T-cell (primary cell): ENCODE data around the gene POLR2E. TPM values are rescaled to one million over a fixed set of nuclear protein-coding genes. Genes with fewer than 3 reads are reported as not detected.
A peak's percentile ranks its signal among the peaks of the same experiment; 100 is the strongest.

Source experiments
- ATAC-seq, 4 experiments: fragments of 200-7000 bp in 3 of 4; fragments of 150-1000 bp in 1 of 4; cut with Tn5 transposase; replicated peaks in 1 of 4; 1 replicate in 3 of 4; 2 replicates in 1 of 4; pipeline ENCODE4 v1.10.0; 2021; ENCODE audit warnings: moderate library complexity in 3 of 4, mild to moderate bottlenecking in 2 of 4, moderate number of reproducible peaks in 1 of 4
- CTCF ChIA-PET, 2 donors: fragments of 300-600 bp; sonication (Branson Sonifier 250); formaldehyde crosslinking; loops; one replicate each; lab custom pipeline; 2022; ENCODE audit warnings: antibody characterized with exemption in 2 of 2; lab: Charles Lee
- POLR2A ChIA-PET, 2 donors: fragments of 300-600 bp; sonication (Branson Sonifier 250); formaldehyde crosslinking; loops; one replicate each; lab custom pipeline; 2022; ENCODE audit warnings: antibody characterized with exemption in 2 of 2; lab: Charles Lee
- DNase-seq, 35 experiments: peaks; one replicate each; pipeline versions ENCODE4 v3.0.0 to v3.0.0-alpha.2; 2013 to 2023
- H3K27ac ChIP-seq: one replicate; pipeline ENCODE4 v1.5.1; 2013; ENCODE audit warnings: low read length
- H3K27me3 ChIP-seq, 2 experiments: replicated peaks in 1 of 2; 1 replicate in 1 of 2; 2 replicates in 1 of 2; pipeline versions ENCODE4 v1.6.1 to v1.7.0; 2013; ENCODE audit warnings: low read length in 1 of 2, mixed read lengths in 1 of 2; ENCODE audit not compliant: control insufficient read depth in 2 of 2, insufficient read depth in 2 of 2; ENCODE audit errors: extremely low read depth in 1 of 2
- H3K36me3 ChIP-seq, 2 donors: 1 replicate in 1 of 2; 2 replicates in 1 of 2; pipeline versions ENCODE4 v1.6.1 to v1.7.0; 2013; ENCODE audit warnings: low read length in 1 of 2; ENCODE audit not compliant: control insufficient read depth in 2 of 2, insufficient read depth in 1 of 2; ENCODE audit errors: extremely low read depth in 1 of 2
- H3K4me1 ChIP-seq, 2 experiments: 1 replicate in 1 of 2; 2 replicates in 1 of 2; pipeline versions ENCODE4 v1.6.1 to v1.7.0; 2013; ENCODE audit warnings: low read length in 2 of 2, mixed read lengths in 1 of 2; ENCODE audit not compliant: insufficient read depth in 2 of 2, control insufficient read depth in 1 of 2; ENCODE audit errors: extremely low read depth in 1 of 2
- H3K4me3 ChIP-seq, 2 donors: 1 replicate in 1 of 2; 2 replicates in 1 of 2; pipeline versions ENCODE4 v1.5.1 to v1.7.0; 2013; ENCODE audit warnings: mild to moderate bottlenecking in 2 of 2, low read length in 1 of 2, moderate library complexity in 1 of 2; ENCODE audit not compliant: control insufficient read depth in 1 of 2; ENCODE audit errors: extremely low read depth in 1 of 2
- H3K9me3 ChIP-seq: 2 replicates; pipeline ENCODE4 v1.7.0; 2013
- H3K27ac Mint-ChIP-seq, 2 donors: one replicate each; pipeline ENCODE4 v1.8.0; 2020 to 2021; ENCODE audit warnings: mild to moderate bottlenecking in 2 of 2, mixed read lengths in 2 of 2
- H3K27me3 Mint-ChIP-seq, 2 donors: one replicate each; pipeline ENCODE4 v1.8.0; 2021 to 2022; ENCODE audit warnings: mixed read lengths in 2 of 2
- H3K36me3 Mint-ChIP-seq: one replicate; pipeline ENCODE4 v1.8.0; 2021; ENCODE audit warnings: mixed read lengths
- H3K4me1 Mint-ChIP-seq, 3 donors: one replicate each; pipeline ENCODE4 v1.8.0; 2020 to 2022; ENCODE audit warnings: mixed read lengths in 3 of 3, mild to moderate bottlenecking in 1 of 3
- H3K4me3 Mint-ChIP-seq, 3 donors: one replicate each; pipeline ENCODE4 v1.8.0; 2020 to 2022; ENCODE audit warnings: mild to moderate bottlenecking in 3 of 3, mixed read lengths in 3 of 3, moderate library complexity in 3 of 3
- H3K9me3 Mint-ChIP-seq, 3 donors: one replicate each; pipeline ENCODE4 v1.8.0; 2020 to 2022; ENCODE audit warnings: mixed read lengths in 3 of 3
- WGBS: methylation state at CpG from one replicate; pipeline ENCODE4 v1.1.5; 2013; ENCODE audit warnings: missing lambda C conversion rate; ENCODE audit not compliant: insufficient coverage; 5-methylcytosine and 5-hydroxymethylcytosine counted together
- total RNA-seq, 35 experiments: library from RNA in 6 of 35; stranded (reverse) in 6 of 35; fragments of 120-200 nt in 1 of 35; gene quantifications; one replicate each; pipeline versions ENCODE4 v1.2.1 to v1.2.4 and lab custom pipeline; 2013 to 2026

POLR2E gene
- total RNA-seq, 5 donors from 2014 or later (not counting 1 experiment from before 2014, with no cell fraction given): 75.7 to 119 (median 101) TPM

DNA sequence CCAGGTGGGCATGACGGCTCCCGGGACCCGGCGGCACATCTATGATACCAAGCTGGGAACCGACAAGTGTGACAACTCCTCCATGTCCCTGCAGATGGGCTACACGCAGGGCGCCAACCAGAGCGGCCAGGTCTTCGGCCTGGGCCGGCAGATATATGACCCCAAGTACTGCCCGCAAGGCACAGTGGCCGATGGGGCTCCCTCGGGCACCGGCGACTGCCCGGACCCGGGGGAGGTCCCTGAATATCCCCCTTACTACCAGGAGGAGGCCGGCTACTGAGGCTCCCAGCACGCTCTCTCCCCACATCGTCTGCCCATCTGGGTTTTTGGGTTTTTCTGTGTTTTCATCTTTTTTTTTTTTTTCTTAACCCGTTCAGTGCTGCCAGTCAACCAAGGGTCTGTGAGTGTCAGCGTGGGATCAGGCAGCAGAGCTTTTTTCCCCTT lies 57.5 kb downstream of the POLR2E start:
- ChIA-PET CTCF (no interaction called here), POLR2A (interaction anchor here in 1 of 2 donors (1.0 kb wide), 1 partner anchor 37 kb away, joined by 3 read pairs; no protein-coding TSS in a partner anchor)
- no peaks in the 10 kb centered on the region for H3K9me3 ChIP-seq
- peaks cover 60 to 68% (median 61%) of the 10 kb centered on the region in 3 donors for H3K4me1 Mint-ChIP-seq
- ATAC-seq (no peak), DNase-seq (peak in 1 of 35 experiments; percentile 34)
- H3K4me3 Mint-ChIP-seq: peak overlapping the region; percentile 45 to 94 (median 62)
- peak overlapping the region in 1 of 2 donors; percentile 1 for H3K4me3 ChIP-seq
- peaks cover 28 to 82% of the 10 kb centered on the region in 2 experiments for H3K4me1 ChIP-seq
- H3K36me3 Mint-ChIP-seq: peaks cover 14% of the 10 kb centered on the region
- peaks cover 5 to 46% of the 10 kb centered on the region in 2 donors for H3K36me3 ChIP-seq
- H3K27me3 ChIP-seq: no peaks in the 10 kb centered on the region
- no peaks in the 10 kb centered on the region for H3K27me3 Mint-ChIP-seq
- no peaks in the 10 kb centered on the region for H3K9me3 Mint-ChIP-seq
- peak overlapping the region; percentile 60 for H3K27ac ChIP-seq
- peak overlapping the region; percentile 94 to 95 for H3K27ac Mint-ChIP-seq
- WGBS: 51% methylated on average over 11 of the region's 22 CpGs

Other genes with a start within 250 kb of the POLR2E start
- gene ELANE, start 243.1 kb downstream of the POLR2E start, total RNA-seq: under 1 TPM in 1 of 5 donors, not detected in 4; 0.83 TPM
- 10 to 100 TPM in 1 of 5 donors, 1 to 10 TPM in 4; 2.8 to 10.3 (median 5.6) TPM for gene CFD, start 235.7 kb downstream of the POLR2E start, total RNA-seq
- gene MED16, start 202.2 kb downstream of the POLR2E start, total RNA-seq: 100 to 1,000 TPM in 1 of 5 donors, 10 to 100 TPM in 4; 55.0 to 105 (median 92.4) TPM
- gene RNU6-9, start 201.9 kb downstream of the POLR2E start, total RNA-seq: not detected
- gene R3HDM4, start 182.2 kb downstream of the POLR2E start, total RNA-seq: 100 to 1,000 TPM; 190 to 252 (median 220) TPM
- 1 to 10 TPM; 1.5 to 4.9 (median 2.8) TPM for gene KISS1R, start 178.0 kb downstream of the POLR2E start, total RNA-seq
- 10 to 100 TPM in 4 of 5 donors, 1 to 10 TPM in 1; 9.8 to 13.2 (median 12.0) TPM for gene ARID3A, start 169.3 kb downstream of the POLR2E start, total RNA-seq
- gene WDR18, start 111.0 kb downstream of the POLR2E start, total RNA-seq: 10 to 100 TPM; 24.6 to 65.9 (median 53.5) TPM
- under 1 TPM in 3 of 5 donors, not detected in 2; 0.07 to 0.44 (median 0.09) TPM for gene GRIN3B, start 95.0 kb downstream of the POLR2E start, total RNA-seq
- 100 to 1,000 TPM; 319 to 423 (median 372) TPM for gene TMEM259, start 74.3 kb downstream of the POLR2E start, total RNA-seq
- not detected for gene RNU6-2, start 73.9 kb downstream of the POLR2E start, total RNA-seq
- 100 to 1,000 TPM; 239 to 385 (median 314) TPM for gene CNN2, start 68.8 kb downstream of the POLR2E start, total RNA-seq
- 100 to 1,000 TPM; 166 to 217 (median 178) TPM for gene ABCA7, start 55.3 kb downstream of the POLR2E start, total RNA-seq
- gene ARHGAP45, start 28.2 kb downstream of the POLR2E start, total RNA-seq: 1,000 to 10,000 TPM in 3 of 5 donors, 100 to 1,000 TPM in 2; 729 to 1,130 (median 1,073) TPM
- 100 to 1,000 TPM; 139 to 221 (median 196) TPM for gene GPX4, start 8.6 kb upstream of the POLR2E start, total RNA-seq
- 100 to 1,000 TPM in 3 of 5 donors, 10 to 100 TPM in 2; 90.2 to 115 (median 106) TPM for gene SBNO2, start 78.9 kb upstream of the POLR2E start, total RNA-seq
- 100 to 1,000 TPM in 2 of 5 donors, 10 to 100 TPM in 3; 70.2 to 115 (median 99.5) TPM for gene STK11, start 110.4 kb upstream of the POLR2E start, total RNA-seq
- under 1 TPM in 4 of 5 donors, not detected in 1; 0.08 to 0.36 (median 0.23) TPM for gene CBARP, start 142.6 kb upstream of the POLR2E start, total RNA-seq
- 100 to 1,000 TPM; 117 to 233 (median 155) TPM for gene ATP5F1D, start 146.4 kb upstream of the POLR2E start, total RNA-seq
- 100 to 1,000 TPM in 1 of 5 donors, 10 to 100 TPM in 4; 54.0 to 161 (median 66.9) TPM for gene MIDN, start 153.2 kb upstream of the POLR2E start, total RNA-seq
- 100 to 1,000 TPM; 477 to 682 (median 657) TPM for gene CIRBP, start 174.0 kb upstream of the POLR2E start, total RNA-seq
- 10 to 100 TPM; 42.1 to 69.8 (median 60.4) TPM for gene FAM174C, start 180.2 kb upstream of the POLR2E start, total RNA-seq
- gene EFNA2, start 190.5 kb upstream of the POLR2E start, total RNA-seq: under 1 TPM in 1 of 5 donors, not detected in 4; 0.38 TPM